ENCODE results near the gene FILIP1L. TPM values are rescaled to one million over a fixed set of nuclear protein-coding genes. Genes with fewer than 3 reads are reported as not detected.

The FILIP1L gene
- total and polyA plus RNA-seq, 2 of the 4 experiments (the other 2 are of a cell fraction), result 11.5 to 19.9 TPM

GRCh38 chr3:99980606-99981005 is 133.7 kb downstream of the FILIP1L start:
- no peak overlapping the region for H2AK9ac ChIP-seq (replicated peaks; ENCODE audit: low read depth, low read length, poor library complexity)
- 83% methylated on average over 1 of the region's 3 CpGs; no CpG with 5 or more reads in 1 of the 2 experiments for WGBS, 2 experiments (ENCODE audit: extremely low coverage in 2 of 2, insufficient read length in 1 of 2)
- H2AK5ac ChIP-seq (ENCODE audit: low read depth, low read length), result 0 out of 2 replicates have a peak overlapping the region, but pooled peaks have one; percentile 26
- DNase-seq, result no peak
- H3K18ac ChIP-seq (ENCODE audit: low read depth, low read length), result no peak overlapping the region
- H3K36me3 ChIP-seq (ENCODE audit: control insufficient read depth, insufficient read depth, low read length), result no peaks in the 10 kb centered on the region
- H2BK15ac ChIP-seq (ENCODE audit: low read depth, low read length), result no peak overlapping the region; the same call in 2 of the 3 replicates
- H3K27ac ChIP-seq (ENCODE audit: insufficient read depth, low read length), result no peak overlapping the region
- no peak overlapping the region for H3K56ac ChIP-seq (ENCODE audit: extremely low read depth, insufficient read depth, low read length)
- H4K20me1 ChIP-seq (ENCODE audit: insufficient read depth, low read length), result no peaks in the 10 kb centered on the region
- H3K4me1 ChIP-seq (ENCODE audit: control insufficient read depth, insufficient read depth, low read length), result 0 out of 2 replicates have a peak, but pooled peaks cover 2% of the 10 kb centered on the region
- 0 out of 2 replicates have a peak, but pooled peaks cover 2% of the 10 kb centered on the region for H3K9me3 ChIP-seq (ENCODE audit: control insufficient read depth, insufficient read depth, low read length)
- no peak overlapping the region for H4K8ac ChIP-seq (ENCODE audit: low read depth in 2 of 2, low read length in 2 of 2)
- H4K5ac ChIP-seq (ENCODE audit: low read depth, low read length), result no peak overlapping the region
- H3K23ac ChIP-seq (ENCODE audit: low read depth, low read length), result no peak overlapping the region
- H4K91ac ChIP-seq (ENCODE audit: insufficient read depth, low read depth, low read length), result no peak overlapping the region
- in situ Hi-C loops (cut with MboI; ENCODE audit: low sequenced_read_pairs) (no loop called here), dilution Hi-C loops (cut with HindIII; ENCODE audit: low sequenced_read_pairs, unreplicated experiment) (no loop called here), intact Hi-C loops (cut with micrococcal nuclease) (no loop called here)
- no peak overlapping the region for H3K4me2 ChIP-seq (ENCODE audit: low read depth, low read length)
- ATAC-seq (ENCODE audit: low read depth), result no peak
- no peak overlapping the region for H2BK5ac ChIP-seq (ENCODE audit: low read depth, low read length, poor library complexity, severe bottlenecking)
- POLR2A ChIA-PET (ENCODE audit: unreplicated experiment), result no interaction called here
- CTCF ChIA-PET, result no interaction called here
- no TSS peak for BruUV-seq (replicated peaks)
- no peak overlapping the region for H3K9ac ChIP-seq (ENCODE audit: low read depth, low read length)
- TF ChIP-seq RAD21 (IDR thresholded peaks at IDR 0.05; ENCODE audit: low read length), result no peak
- no peak for TF ChIP-seq BHLHE40 (IDR thresholded peaks at IDR 0.05; ENCODE audit: low read depth, low read length)
- no peak for TF ChIP-seq NFE2L2 (IDR thresholded peaks at IDR 0.05; ENCODE audit: low read depth, low read length)
- TF ChIP-seq MAFK (IDR thresholded peaks at IDR 0.05; ENCODE audit: low read depth, low read length), result no peak
- TF ChIP-seq CTCF (conservative IDR thresholded peaks at IDR 0.05; ENCODE audit: low read depth, low read length), result no peak
- TF ChIP-seq RFX5 (IDR thresholded peaks at IDR 0.05; ENCODE audit: low read depth, low read length), result no peak
- no peak for TF ChIP-seq RCOR1 (IDR thresholded peaks at IDR 0.05; ENCODE audit: insufficient replicate concordance, low read length)
- TF ChIP-seq SMC3 (IDR thresholded peaks at IDR 0.05; ENCODE audit: low read depth, low read length), result no peak
- TF ChIP-seq USF2 (IDR thresholded peaks at IDR 0.05; ENCODE audit: low read depth, low read length), result no peak
- no peak for TF ChIP-seq ELK1 (IDR thresholded peaks at IDR 0.05; ENCODE audit: borderline replicate concordance, low read depth, low read length)
- no peak for TF ChIP-seq CHD1 (IDR thresholded peaks at IDR 0.05; ENCODE audit: low read depth, low read length)
- TF ChIP-seq CEBPB (IDR thresholded peaks at IDR 0.05; ENCODE audit: low read depth, low read length), result no peak
- no peak for TF ChIP-seq POLR2A (IDR thresholded peaks at IDR 0.05; ENCODE audit: low read depth, low read length)
- no peak for TF ChIP-seq FOS (IDR thresholded peaks at IDR 0.05; ENCODE audit: low read depth, low read length)
- TF ChIP-seq MAZ (IDR thresholded peaks at IDR 0.05; ENCODE audit: borderline replicate concordance, low read depth, low read length), result no peak
- no peak for TF ChIP-seq MXI1 (IDR thresholded peaks at IDR 0.05; ENCODE audit: borderline replicate concordance, low read depth, low read length)
- H3K79me1 ChIP-seq (ENCODE audit: low read depth in 1 of 2, low read length in 2 of 2), result no peaks in the 10 kb centered on the region
- no peak overlapping the region for H2BK20ac ChIP-seq (ENCODE audit: low read depth, low read length)
- H2AFZ ChIP-seq (replicated peaks; ENCODE audit: low read length, poor library complexity), result no peak overlapping the region
- H3K4me3 ChIP-seq (ENCODE audit: insufficient read depth, low read depth, low read length), result no peak overlapping the region
- no peaks in the 10 kb centered on the region for H3K9me1 ChIP-seq (ENCODE audit: insufficient read depth, low read length)
- H3K14ac ChIP-seq (replicated peaks; ENCODE audit: low read depth, low read length), result no peak overlapping the region
- H3K27me3 ChIP-seq (ENCODE audit: control insufficient read depth, insufficient read depth, low read length), result no peaks in the 10 kb centered on the region
- H3K4ac ChIP-seq (ENCODE audit: low read depth, low read length), result no peak overlapping the region
- no peak overlapping the region for H2BK120ac ChIP-seq (ENCODE audit: low read depth, low read length)

Measured in IMR-90 (cell line).